OCI-LY7 (cell line): ENCODE measurements around the gene LRBA.

Experiments used
- EZH2phosphoT487 ChIP-seq: fragments of 200-600 bp; sonication (generic); IDR thresholded peaks from 2 replicates; pipeline ENCODE4 v1.6.1; 2018; ENCODE audit warnings: low read depth, borderline replicate concordance, mild to moderate bottlenecking, mixed run types, antibody characterized with exemption, low read length, moderate library complexity, mixed read lengths
- TF ChIP-seq, protein P1 (sequence below): fragments of 200-600 bp; sonication (generic); conservative IDR thresholded peaks from 2 replicates; pipeline ENCODE4 v1.5.1; 2014; ENCODE audit warnings: mild to moderate bottlenecking, antibody characterized with exemption, low read length, moderate library complexity, mixed read lengths

DNA sequence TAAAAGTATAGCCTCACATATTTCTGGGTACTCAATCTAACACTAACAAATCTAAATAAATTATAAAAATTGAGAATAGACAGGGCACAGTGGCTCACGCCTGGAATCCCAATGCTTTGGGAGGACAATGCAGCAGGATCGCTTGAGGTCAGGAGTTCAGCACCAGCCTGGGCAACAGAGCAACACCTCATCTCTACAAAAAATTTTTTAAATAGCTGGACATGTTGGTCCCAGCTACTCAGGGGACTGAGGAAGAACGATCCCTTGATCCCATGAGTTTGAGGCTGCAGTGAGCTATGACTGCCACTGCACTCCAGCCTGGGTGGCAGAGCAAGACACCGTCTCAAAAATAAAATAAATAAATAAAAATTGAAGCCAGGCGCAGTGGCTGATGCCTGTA, 192.7 kb downstream of the LRBA start:
- TF ChIP-seq, protein P1, sequence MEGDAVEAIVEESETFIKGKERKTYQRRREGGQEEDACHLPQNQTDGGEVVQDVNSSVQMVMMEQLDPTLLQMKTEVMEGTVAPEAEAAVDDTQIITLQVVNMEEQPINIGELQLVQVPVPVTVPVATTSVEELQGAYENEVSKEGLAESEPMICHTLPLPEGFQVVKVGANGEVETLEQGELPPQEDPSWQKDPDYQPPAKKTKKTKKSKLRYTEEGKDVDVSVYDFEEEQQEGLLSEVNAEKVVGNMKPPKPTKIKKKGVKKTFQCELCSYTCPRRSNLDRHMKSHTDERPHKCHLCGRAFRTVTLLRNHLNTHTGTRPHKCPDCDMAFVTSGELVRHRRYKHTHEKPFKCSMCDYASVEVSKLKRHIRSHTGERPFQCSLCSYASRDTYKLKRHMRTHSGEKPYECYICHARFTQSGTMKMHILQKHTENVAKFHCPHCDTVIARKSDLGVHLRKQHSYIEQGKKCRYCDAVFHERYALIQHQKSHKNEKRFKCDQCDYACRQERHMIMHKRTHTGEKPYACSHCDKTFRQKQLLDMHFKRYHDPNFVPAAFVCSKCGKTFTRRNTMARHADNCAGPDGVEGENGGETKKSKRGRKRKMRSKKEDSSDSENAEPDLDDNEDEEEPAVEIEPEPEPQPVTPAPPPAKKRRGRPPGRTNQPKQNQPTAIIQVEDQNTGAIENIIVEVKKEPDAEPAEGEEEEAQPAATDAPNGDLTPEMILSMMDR, result no peak
- no peak for TF ChIP-seq EZH2phosphoT487
